Subcutaneous adipose tissue (tissue), 4 donors: ENCODE data around the gene GSTM2. TPM values are rescaled to one million over a fixed set of nuclear protein-coding genes. Genes with fewer than 3 reads are reported as not detected.

Experiments
- CTCF ChIP-seq: fragments of 450-650 bp; IDR thresholded peaks from one replicate; pipeline ENCODE4 v1.5.1; 2016; ENCODE audit warnings: low read depth, mild to moderate bottlenecking, control low read depth, antibody characterized with exemption, moderate library complexity
- total RNA-seq, 4 donors: library from RNA; depleted of rRNA; stranded (reverse); fragments of >200 nt; gene quantifications; one replicate each; pipeline ENCODE4 v1.1.0, GENCODE V29; 2016

The GSTM2 gene
- total RNA-seq, 4 donors from 2014 or later: 38.0 to 87.8 (median 58.4) TPM

GRCh38 chr1:109655615-109656519 is 12.0 kb upstream of the GSTM2 start, which contains the start of gene GSTM4:
GSTM4 (plus strand) TSS chr1:109656099; CDS start chr1:109656390, 291 bp downstream.
- no peak for TF ChIP-seq CTCF

GRCh38 chr1:109657395-109657794 is 10.5 kb upstream of the GSTM2 start:
- no peak for TF ChIP-seq CTCF

- no peak for TF ChIP-seq CTCF
Measured at GRCh38 chr1:109657970-109658369, 9.9 kb upstream of the GSTM2 start.

- no peak for TF ChIP-seq CTCF
Measured at GRCh38 chr1:109658533-109659042, 9.3 kb upstream of the GSTM2 start.

GRCh38 chr1:109659145-109659544 is 8.7 kb upstream of the GSTM2 start:
- no peak for TF ChIP-seq CTCF

GRCh38 chr1:109659997-109660690 is 7.7 kb upstream of the GSTM2 start:
- no peak for TF ChIP-seq CTCF

- no peak for TF ChIP-seq CTCF
Measured at GRCh38 chr1:109661391-109661790, 6.5 kb upstream of the GSTM2 start.
